AG09319 (cell line): ENCODE measurements around the gene HLF.

ENCODE experiments used
- DNase-seq: peaks from one replicate; pipeline ENCODE4 v3.0.0-alpha.2; 2010; ENCODE audit warnings: low read depth; ENCODE audit errors: extremely low read depth
- TF ChIP-seq, protein P1 (sequence below): IDR thresholded peaks from 2 replicates; pipeline ENCODE4 v1.5.1; 2011; ENCODE audit warnings: low read depth, mild to moderate bottlenecking, inconsistent platforms, low read length, moderate library complexity

The HLF gene

DNA sequence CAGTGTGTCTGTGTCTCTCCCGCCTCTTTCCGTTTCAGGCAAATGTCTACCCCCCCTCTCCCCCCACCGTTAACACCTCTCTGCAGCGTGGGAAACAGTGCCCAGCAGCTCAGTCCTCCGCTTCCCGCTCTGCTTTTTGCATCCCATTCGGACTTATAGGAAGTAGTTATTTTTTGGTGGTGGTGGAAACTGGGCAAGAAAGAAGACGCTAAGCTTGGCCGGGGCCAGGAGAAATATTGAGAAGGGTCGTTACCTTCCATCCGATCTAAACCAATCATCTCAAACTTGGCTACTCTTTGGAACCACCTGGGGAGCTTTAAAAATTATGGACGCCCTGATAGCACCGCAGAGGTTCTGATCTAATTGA, 499 bp upstream of the HLF start:
- no peak for DNase-seq
- TF ChIP-seq, protein P1, sequence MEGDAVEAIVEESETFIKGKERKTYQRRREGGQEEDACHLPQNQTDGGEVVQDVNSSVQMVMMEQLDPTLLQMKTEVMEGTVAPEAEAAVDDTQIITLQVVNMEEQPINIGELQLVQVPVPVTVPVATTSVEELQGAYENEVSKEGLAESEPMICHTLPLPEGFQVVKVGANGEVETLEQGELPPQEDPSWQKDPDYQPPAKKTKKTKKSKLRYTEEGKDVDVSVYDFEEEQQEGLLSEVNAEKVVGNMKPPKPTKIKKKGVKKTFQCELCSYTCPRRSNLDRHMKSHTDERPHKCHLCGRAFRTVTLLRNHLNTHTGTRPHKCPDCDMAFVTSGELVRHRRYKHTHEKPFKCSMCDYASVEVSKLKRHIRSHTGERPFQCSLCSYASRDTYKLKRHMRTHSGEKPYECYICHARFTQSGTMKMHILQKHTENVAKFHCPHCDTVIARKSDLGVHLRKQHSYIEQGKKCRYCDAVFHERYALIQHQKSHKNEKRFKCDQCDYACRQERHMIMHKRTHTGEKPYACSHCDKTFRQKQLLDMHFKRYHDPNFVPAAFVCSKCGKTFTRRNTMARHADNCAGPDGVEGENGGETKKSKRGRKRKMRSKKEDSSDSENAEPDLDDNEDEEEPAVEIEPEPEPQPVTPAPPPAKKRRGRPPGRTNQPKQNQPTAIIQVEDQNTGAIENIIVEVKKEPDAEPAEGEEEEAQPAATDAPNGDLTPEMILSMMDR = no peak

DNA sequence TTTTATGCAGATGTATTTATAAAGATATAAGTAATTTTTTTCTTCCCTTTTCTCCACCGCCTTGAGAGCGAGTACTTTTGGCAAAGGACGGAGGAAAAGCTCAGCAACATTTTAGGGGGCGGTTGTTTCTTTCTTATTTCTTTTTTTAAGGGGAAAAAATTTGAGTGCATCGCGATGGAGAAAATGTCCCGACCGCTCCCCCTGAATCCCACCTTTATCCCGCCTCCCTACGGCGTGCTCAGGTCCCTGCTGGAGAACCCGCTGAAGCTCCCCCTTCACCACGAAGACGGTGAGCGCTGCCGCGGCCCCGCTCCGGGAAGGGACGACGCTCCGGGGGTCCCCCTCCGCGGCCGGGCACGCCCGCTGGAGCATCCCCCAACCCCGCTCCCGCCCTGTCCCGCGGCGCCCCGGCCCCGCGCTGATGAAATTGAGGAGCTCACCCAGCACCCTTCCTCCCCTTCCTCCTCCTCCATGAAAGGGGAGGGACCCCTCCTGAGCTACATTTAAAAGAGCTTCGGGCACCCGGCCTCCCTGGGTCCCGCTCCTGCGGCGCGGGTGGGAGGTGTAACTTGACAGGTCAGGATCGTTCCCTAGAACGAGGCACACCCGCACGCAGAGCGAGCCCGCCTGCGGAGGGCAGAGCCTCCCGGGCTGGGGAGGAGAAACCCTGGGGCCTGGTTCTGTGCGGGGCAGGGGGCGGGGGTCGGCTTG, 706 bp downstream of the HLF start:
- no peak for DNase-seq
- TF ChIP-seq, protein P1 = no peak

DNA sequence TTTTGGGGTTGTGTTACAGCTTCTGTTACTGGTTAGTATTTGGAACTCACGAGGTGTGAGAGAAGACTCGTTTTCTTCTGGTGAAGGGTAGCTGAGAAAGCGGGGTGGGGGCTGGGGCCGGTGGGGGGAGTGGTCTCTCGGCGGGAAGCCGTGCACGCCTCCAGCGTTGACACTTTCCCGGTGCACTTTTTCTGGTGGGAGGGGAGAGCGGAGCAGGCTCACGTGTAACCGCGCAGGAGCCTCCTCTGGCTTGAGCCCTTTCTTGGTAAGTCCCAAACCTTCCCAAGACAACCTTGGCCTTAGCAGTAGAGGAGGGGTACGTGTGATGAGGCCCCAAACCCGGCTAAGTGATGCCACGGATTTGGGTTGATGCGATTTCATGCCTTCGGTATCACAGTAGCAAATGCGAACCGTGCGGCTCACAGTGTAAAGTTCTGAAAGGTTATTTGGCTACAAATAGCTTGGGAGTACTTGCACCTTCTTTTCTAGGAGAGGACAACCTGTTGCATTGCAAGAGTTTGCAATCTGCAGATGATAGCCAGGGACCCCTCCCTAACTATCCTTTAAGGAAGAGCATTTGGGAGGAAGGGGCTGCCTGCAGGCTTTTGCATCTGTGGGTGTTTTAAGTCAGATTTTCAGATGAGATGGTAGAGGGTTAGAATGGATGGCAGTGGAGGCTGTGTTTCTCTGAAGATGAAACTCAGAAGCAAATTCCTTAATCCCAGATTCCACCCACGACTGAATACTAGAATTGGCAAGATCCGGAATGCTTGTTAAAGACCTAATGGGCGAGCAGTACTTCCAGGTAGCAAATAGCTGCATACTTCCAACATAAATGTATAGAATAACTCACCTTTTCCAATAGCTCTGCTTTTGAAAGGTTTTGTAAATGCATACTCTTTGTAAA, 1.5 kb downstream of the HLF start:
- TF ChIP-seq, protein P1 = no peak
- DNase-seq = no peak

DNA sequence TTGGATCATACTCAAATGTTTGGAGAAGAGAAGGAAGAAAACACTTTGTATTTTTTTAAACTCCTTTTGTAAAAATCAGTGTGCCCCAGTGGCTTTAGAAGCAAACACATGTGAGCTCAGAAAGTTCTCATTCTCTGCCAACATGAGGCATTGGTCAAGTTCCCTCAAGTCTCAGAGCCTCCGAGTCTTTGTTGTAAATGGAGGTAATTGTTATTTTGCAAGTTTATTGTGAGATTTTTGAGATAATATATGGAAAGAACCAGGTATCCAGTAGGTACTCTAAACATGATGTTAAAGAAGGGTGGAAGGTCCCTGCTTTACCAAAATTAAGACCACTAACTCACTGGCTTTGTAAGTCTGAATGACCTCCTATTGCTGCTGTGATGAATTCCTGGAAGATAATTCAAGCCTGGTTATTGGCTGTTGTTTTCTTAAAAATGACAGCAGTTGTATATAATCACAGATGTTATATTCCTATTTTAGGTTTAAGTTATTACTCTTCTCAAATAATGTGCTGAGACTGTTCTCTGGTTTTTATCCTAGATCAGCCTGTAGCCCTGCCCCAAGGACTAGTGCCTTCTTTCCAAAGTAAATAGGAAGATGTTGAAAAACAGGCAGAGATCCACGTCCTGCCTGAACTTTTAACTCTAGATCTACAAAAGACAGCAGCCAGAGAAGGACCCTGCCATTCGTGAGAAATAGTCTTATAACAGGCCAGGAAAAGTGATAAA, 2.4 kb downstream of the HLF start:
- TF ChIP-seq, protein P1 = no peak
- DNase-seq = no peak

DNA sequence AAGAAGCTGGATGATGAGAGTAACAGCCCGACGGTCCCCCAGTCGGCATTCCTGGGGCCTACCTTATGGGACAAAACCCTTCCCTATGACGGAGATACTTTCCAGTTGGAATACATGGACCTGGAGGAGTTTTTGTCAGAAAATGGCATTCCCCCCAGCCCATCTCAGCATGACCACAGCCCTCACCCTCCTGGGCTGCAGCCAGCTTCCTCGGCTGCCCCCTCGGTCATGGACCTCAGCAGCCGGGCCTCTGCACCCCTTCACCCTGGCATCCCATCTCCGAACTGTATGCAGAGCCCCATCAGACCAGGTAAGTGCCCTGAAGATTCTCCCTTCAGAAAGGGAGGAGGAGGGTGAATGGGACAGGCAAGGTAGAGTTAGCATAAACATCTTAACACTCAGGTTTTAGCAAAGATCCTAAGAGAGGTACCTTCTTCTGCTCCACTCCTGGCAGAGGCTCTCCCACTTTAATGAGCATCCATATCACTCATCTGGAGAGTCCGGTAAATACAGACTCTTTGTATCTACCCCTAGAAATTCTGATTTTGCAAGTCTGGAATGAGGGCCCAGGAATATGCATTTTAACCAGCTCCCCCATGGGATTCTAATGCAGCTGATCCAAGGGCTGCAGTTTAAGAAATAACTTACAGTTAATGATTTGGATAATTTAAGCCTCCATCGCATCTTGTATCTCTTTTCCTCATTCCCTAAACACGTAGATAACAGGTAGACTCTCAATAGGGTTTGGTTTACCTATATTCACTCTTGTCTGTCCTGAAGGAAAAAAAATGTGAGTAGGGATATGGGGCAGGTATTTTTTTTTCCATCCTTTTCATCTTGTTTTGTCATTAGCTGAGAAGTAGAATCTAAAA, 3.3 kb downstream of the HLF start:
- DNase-seq = no peak
- TF ChIP-seq, protein P1 = no peak

DNA sequence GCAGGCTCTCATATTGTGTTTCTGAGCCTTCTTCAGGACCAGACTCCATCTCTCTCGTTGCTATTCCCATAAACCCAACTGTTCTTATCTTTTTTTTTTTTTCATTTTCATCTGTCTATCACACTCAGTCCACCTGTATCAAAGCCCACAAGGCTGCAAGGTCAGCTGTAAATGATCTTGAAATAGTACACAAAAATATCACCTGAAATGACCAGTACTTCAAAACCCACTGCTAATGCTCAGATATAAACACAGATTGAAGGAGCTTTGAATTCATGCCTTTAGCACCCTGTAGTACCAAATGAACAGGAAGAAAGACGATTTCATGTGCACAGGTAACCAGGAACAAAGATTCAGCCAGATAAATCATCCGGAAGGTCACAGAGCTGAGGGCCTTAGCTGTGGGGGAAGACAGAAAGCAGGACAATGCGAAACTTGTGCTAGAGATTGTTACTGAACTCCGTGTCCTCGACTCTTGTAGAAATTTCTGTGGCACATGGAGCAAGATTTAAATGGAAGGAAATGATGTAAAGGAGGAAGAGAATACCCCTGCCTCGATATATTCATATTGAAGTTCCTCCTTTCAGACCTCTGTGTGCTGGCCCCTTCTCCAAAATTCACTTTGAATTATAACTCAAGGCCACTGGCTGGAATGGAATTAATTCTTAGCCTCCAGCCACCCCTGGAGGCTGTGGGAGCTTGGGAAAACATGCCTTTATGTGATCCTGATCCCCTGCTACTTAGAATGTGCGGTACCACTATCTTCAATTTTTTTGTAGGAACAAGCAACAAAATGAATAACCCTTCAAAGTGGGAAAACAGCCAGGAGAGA, 4.1 kb downstream of the HLF start:
- TF ChIP-seq, protein P1 = no peak
- DNase-seq = no peak
